Right lobe of liver (tissue), 4 donors: ENCODE measurements around the gene CHMP6.

Source experiments
- CTCF ChIP-seq, 4 donors: fragments of 200-600 bp in 3 of 4; fragments of 450-650 bp in 1 of 4; IDR thresholded peaks; one replicate each; pipeline versions ENCODE4 v1.5.1 to v1.8.0; 2016 to 2022; ENCODE audit warnings: antibody characterized with exemption in 4 of 4, mild to moderate bottlenecking in 2 of 4
- POLR2A ChIP-seq: fragments of 450-650 bp; IDR thresholded peaks from one replicate; pipeline ENCODE4 v1.6.1; 2017; ENCODE audit warnings: antibody characterized with exemption, mild to moderate bottlenecking
- donor health status: DM: no; HTN: no; CAD: no.
- donor health status: DM: no; HTN: no; CAD: no.
- donor health status: DM: no; HTN: yes; CAD: no.

- TF ChIP-seq CTCF (IDR thresholded peaks at IDR 0.05) (no peak), POLR2A (no peak)
Measured at GRCh38 chr17:81018044-81018802, 26.6 kb downstream of the CHMP6 start.
